Common myeloid progenitor, CD34-positive (primary cell): ENCODE data around the gene CACNG1.

ENCODE experiments used
- CTCF ChIA-PET: fragments of 350-600 bp; sonication (Branson Sonifier 250); formaldehyde crosslinking; loops from one replicate; lab custom pipeline; 2021; ENCODE audit warnings: antibody characterized with exemption; lab: Charles Lee
- POLR2A ChIA-PET: fragments of 350-600 bp; sonication (Branson Sonifier 250); formaldehyde crosslinking; loops from one replicate; lab custom pipeline; 2021; ENCODE audit warnings: antibody characterized with exemption; lab: Charles Lee
- DNase-seq, 3 donors: peaks; one replicate each; pipeline versions ENCODE4 v3.0.0 to v3.0.0-alpha.2; 2013
- H3K27ac ChIP-seq, 2 experiments: 1 replicate in 1 of 2; 2 replicates in 1 of 2; pipeline ENCODE4 v1.7.0; 2013; ENCODE audit warnings: inconsistent platforms in 2 of 2, low read length in 2 of 2, mild to moderate bottlenecking in 2 of 2, low read depth in 1 of 2, moderate library complexity in 1 of 2; ENCODE audit not compliant: severe bottlenecking in 2 of 2, insufficient read depth in 1 of 2, poor library complexity in 1 of 2
- H3K27me3 ChIP-seq, 5 experiments: replicated peaks in 2 of 5; 1 replicate in 3 of 5; 2 replicates in 2 of 5; pipeline versions ENCODE4 v1.6.1 to v1.7.0; 2013; ENCODE audit warnings: low read length in 4 of 5, mild to moderate bottlenecking in 2 of 5, moderate library complexity in 2 of 5, inconsistent platforms in 1 of 5; ENCODE audit not compliant: insufficient read depth in 5 of 5, control insufficient read depth in 4 of 5
- H3K36me3 ChIP-seq, 4 experiments: 1 replicate in 2 of 4; 2 replicates in 2 of 4; pipeline versions ENCODE4 v1.6.1 to v1.7.0; 2013; ENCODE audit warnings: low read length in 3 of 4, control low read depth in 1 of 4, mild to moderate bottlenecking in 1 of 4; ENCODE audit not compliant: control insufficient read depth in 4 of 4, insufficient read depth in 4 of 4
- H3K4me1 ChIP-seq, 4 experiments: 1 replicate in 3 of 4; 2 replicates in 1 of 4; pipeline versions ENCODE4 v1.6.1 to v1.7.1; 2013; ENCODE audit warnings: low read length in 3 of 4, mild to moderate bottlenecking in 3 of 4, control low read depth in 1 of 4, inconsistent platforms in 1 of 4, moderate library complexity in 1 of 4; ENCODE audit not compliant: control insufficient read depth in 4 of 4, insufficient read depth in 4 of 4; ENCODE audit errors: control extremely low read depth in 1 of 4
- H3K4me3 ChIP-seq, 7 experiments: 1 replicate in 4 of 7; 2 replicates in 3 of 7; pipeline versions ENCODE4 v1.5.1 to v1.7.0; 2013; ENCODE audit warnings: mild to moderate bottlenecking in 7 of 7, low read length in 6 of 7, moderate library complexity in 6 of 7, inconsistent platforms in 2 of 7, low read depth in 2 of 7, control low read depth in 1 of 7; ENCODE audit not compliant: insufficient read depth in 4 of 7, control insufficient read depth in 1 of 7; ENCODE audit errors: extremely low read depth in 1 of 7
- H3K9me3 ChIP-seq, 5 experiments: 1 replicate in 4 of 5; 2 replicates in 1 of 5; pipeline versions ENCODE4 v1.6.1 to v1.7.1; 2013; ENCODE audit warnings: low read length in 4 of 5, mild to moderate bottlenecking in 2 of 5, inconsistent platforms in 1 of 5, low read depth in 1 of 5, moderate library complexity in 1 of 5; ENCODE audit not compliant: control insufficient read depth in 4 of 5, insufficient read depth in 2 of 5; ENCODE audit errors: control extremely low read depth in 1 of 5
- WGBS: methylation state at CpG from one replicate; pipeline ENCODE4 v1.1.5; 2013; ENCODE audit not compliant: insufficient coverage; 5-methylcytosine and 5-hydroxymethylcytosine counted together

Gene CACNG1

DNA sequence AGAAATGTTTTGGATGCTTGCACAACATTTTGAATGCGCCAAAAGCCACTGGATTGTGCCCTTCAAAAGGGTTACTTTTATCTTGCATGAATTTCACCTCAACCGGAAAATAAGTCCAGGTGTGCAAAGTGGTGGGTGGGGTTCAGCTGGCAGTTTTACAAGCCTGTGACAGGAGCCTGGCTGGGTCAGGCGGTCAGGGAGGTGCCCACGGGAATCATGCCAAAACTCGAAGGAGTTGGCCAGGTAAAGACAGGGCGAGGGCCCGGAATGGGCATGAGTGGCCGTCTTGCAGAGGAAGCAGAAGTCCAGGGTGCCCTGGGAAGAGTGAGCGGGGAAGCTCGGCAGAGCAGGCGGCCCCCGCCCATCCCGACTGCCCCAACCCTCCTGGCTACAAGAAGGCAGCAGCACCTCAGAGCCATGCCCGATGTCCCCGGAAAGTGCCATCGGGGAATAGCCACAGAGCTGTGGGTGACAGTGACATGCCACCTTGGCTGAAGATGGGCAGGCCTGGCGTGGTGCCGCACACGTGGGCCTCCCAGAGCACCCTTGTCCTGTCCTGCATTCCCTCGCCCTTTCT is 19.1 kb upstream of the CACNG1 start:
- Histone ChIP-seq H3K27me3 (no peaks in the 10 kb centered on the region), H3K36me3 (no peaks in the 10 kb centered on the region), H3K9me3 (no peaks in the 10 kb centered on the region), H3K27ac (no peak overlapping the region), H3K4me1 (no peaks in the 10 kb centered on the region), H3K4me3 (no peak overlapping the region)
- 92% methylated on average over 18 of the region's 20 CpGs for WGBS
- POLR2A ChIA-PET: no interaction called here
- CTCF ChIA-PET: no interaction called here
- DNase-seq: no peak

DNA sequence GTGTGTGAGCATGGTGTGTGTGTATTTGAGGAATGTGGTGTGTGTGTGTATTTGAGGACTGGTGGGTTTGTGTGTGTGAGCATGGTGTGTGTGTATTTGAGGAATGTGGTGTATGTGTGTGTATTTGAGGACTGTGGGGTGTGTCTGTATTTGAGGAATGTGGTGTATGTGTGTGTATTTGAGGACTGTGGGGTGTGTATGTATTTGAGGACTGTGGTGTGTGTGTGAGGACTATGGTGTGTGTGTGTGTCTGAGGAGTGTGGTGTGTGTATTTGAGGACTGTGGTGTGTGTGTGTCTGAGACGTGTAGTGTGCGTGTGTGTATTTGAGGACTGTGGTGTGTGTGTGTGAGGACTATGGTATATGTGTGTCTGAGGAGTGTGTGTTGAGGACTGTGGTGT is 18.0 kb upstream of the CACNG1 start:
- CTCF ChIA-PET: no interaction called here
- POLR2A ChIA-PET: no interaction called here

GRCh38 chr17:67027031-67027628 is 17.2 kb upstream of the CACNG1 start:
- Histone ChIP-seq H3K27me3 (no peaks in the 10 kb centered on the region), H3K4me3 (no peak overlapping the region), H3K4me1 (no peaks in the 10 kb centered on the region), H3K36me3 (no peaks in the 10 kb centered on the region), H3K9me3 (no peaks in the 10 kb centered on the region), H3K27ac (no peak overlapping the region)
- CTCF ChIA-PET: no interaction called here
- 98% methylated on average over 11 of the region's 12 CpGs for WGBS
- no peak for DNase-seq
- POLR2A ChIA-PET: no interaction called here

More for the DNA sequence above, 18.0 kb upstream of the CACNG1 start:
- no CpG with 5 or more reads among the region's 2 CpGs for WGBS
- no peak overlapping the region for H3K4me3 ChIP-seq
- H3K27ac ChIP-seq: no peak overlapping the region
- no peak for DNase-seq
- H3K4me1 ChIP-seq: no peaks in the 10 kb centered on the region
- H3K36me3 ChIP-seq: no peaks in the 10 kb centered on the region
- H3K27me3 ChIP-seq: no peaks in the 10 kb centered on the region
- H3K9me3 ChIP-seq: no peaks in the 10 kb centered on the region

DNA sequence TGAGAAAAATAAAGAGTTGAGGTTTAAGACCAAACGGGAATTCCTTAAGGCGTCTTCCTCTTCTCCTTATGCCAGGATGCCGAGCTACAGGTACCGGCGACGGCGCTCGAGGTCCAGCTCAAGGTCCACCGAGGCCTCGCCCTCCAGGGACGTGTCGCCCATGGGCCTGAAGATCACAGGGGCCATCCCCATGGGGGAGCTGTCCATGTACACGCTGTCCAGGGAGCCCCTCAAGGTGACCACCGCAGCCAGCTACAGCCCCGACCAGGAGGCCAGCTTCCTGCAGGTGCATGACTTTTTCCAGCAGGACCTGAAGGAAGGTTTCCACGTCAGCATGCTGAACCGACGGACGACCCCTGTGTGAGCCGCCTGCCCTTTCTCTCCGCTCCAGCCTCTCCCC is 13.7 kb upstream of the CACNG1 start:
- no peaks in the 10 kb centered on the region for H3K4me1 ChIP-seq
- POLR2A ChIA-PET: interaction anchor here (0.6 kb wide), 1 partner anchor 241 kb away, joined by 5 read pairs; no protein-coding TSS in a partner anchor
- H3K27me3 ChIP-seq: no peaks in the 10 kb centered on the region
- no peaks in the 10 kb centered on the region for H3K9me3 ChIP-seq
- no peak overlapping the region for H3K27ac ChIP-seq
- DNase-seq: no peak
- CTCF ChIA-PET: no interaction called here
- H3K36me3 ChIP-seq: no peaks in the 10 kb centered on the region
- WGBS: 96% methylated on average over 21 of the region's 21 CpGs
- H3K4me3 ChIP-seq: no peak overlapping the region

- WGBS: 96% methylated on average over 11 of the region's 14 CpGs
- no peak for DNase-seq
- POLR2A ChIA-PET: no interaction called here
Observed at GRCh38 chr17:67032382-67032781, 12.0 kb upstream of the CACNG1 start.

DNA sequence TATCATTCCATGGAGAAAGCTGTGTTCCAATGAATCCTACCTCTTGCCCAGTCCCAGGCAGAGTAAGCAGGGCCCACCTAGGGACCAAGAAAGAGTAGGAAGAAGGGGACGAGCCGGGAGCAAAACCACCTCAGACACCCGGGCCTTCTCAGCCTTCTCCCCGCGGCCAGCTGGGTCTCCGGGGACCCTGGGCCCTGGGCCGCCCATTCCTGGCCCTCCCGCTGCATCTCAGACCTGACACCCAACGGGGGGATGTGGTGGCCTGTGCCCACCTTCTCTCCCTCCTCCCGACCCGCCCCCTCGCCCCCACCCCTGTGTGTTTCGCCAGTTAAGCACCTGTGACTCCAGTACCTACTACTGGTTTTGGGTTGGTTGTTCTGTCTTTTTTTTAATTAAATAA is 11.4 kb upstream of the CACNG1 start:
- ChIA-PET POLR2A (no interaction called here), CTCF (no interaction called here)

More at GRCh38 chr17:67032382-67032781, 12.0 kb upstream of the CACNG1 start:
- H3K27ac ChIP-seq: no peak overlapping the region
- H3K9me3 ChIP-seq: no peaks in the 10 kb centered on the region
- no peak overlapping the region for H3K4me3 ChIP-seq
- H3K27me3 ChIP-seq: no peaks in the 10 kb centered on the region
- H3K4me1 ChIP-seq: no peaks in the 10 kb centered on the region
- CTCF ChIA-PET: no interaction called here
- no peaks in the 10 kb centered on the region for H3K36me3 ChIP-seq

DNA sequence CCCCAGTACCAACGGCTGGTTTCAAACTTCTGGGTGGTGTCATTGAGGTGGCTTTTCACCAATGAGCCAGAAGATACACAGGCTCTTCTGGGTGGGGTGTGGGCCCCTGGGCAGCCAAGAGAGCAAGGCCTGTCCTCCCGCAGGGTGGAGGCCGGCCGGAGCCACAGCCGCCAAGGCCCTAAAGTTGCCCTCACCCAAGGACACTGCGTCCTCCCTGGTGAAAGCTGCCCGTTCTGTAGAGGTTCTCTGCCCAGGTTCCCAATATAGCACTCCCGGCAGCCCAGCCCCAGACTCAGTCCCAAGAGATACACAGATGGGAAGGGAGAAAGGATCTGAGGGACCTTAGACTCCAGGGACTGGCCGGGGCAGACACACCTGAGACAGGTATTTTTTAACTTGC is 10.7 kb upstream of the CACNG1 start:
- WGBS: 97% methylated on average over 9 of the region's 9 CpGs
- H3K4me3 ChIP-seq: no peak overlapping the region
- no peak overlapping the region for H3K27ac ChIP-seq
- H3K36me3 ChIP-seq: no peaks in the 10 kb centered on the region
- no peak for DNase-seq
- H3K9me3 ChIP-seq: no peaks in the 10 kb centered on the region
- H3K27me3 ChIP-seq: no peaks in the 10 kb centered on the region
- H3K4me1 ChIP-seq: no peaks in the 10 kb centered on the region
- POLR2A ChIA-PET: no interaction called here
- CTCF ChIA-PET: no interaction called here

More for the DNA sequence above, 11.4 kb upstream of the CACNG1 start:
- WGBS: 100% methylated on average over 4 of the region's 13 CpGs
- H3K4me1 ChIP-seq: no peaks in the 10 kb centered on the region
- H3K27ac ChIP-seq: no peak overlapping the region
- H3K27me3 ChIP-seq: no peaks in the 10 kb centered on the region
- H3K9me3 ChIP-seq: no peaks in the 10 kb centered on the region
- no peak for DNase-seq
- H3K36me3 ChIP-seq: no peaks in the 10 kb centered on the region
- no peak overlapping the region for H3K4me3 ChIP-seq
